M059J (cell line): ENCODE results near the gene CCDC178. TPM values are rescaled to one million over a fixed set of nuclear protein-coding genes. Genes with fewer than 3 reads are reported as not detected.

Source experiments
- DNase-seq: peaks from one replicate; pipeline ENCODE4 v3.0.0-alpha.2; 2012; ENCODE audit warnings: low read depth
- total RNA-seq: library from RNA; depleted of rRNA; stranded (reverse); fragments of >200 nt; shearing (Covaris generic); gene quantifications from 2 replicates; pipeline ENCODE4 v1.2.3, GENCODE V29; 2014

The CCDC178 gene
- total RNA-seq, 1 experiment from 2014 or later, result not detected

GRCh38 chr18:33132657-33133056 is 307.9 kb downstream of the CCDC178 start:
- DNase-seq, result no peak

GRCh38 chr18:33128581-33128980 is 311.9 kb downstream of the CCDC178 start:
- DNase-seq, result no peak

GRCh38 chr18:33123862-33124518 is 316.5 kb downstream of the CCDC178 start:
- DNase-seq, result no peak

DNA sequence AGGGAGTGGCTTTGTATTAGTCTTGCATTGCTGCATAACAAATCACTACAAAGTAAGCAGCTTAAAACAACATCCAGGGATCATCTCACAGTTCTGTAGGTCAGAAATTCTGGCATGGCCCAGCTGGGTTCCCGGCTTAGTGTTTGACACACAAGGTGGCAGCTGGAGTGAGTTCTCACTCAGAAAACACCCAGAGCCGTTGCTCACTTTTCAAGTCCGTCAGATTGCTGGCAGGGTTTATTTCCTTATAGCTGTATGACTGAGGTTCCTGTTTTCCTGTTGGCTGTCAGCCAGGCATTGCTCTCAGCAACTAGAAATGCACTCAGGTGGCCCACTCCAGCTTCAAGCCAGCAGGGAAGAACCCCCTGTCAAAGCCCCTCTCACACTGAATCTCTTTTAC is 324.1 kb downstream of the CCDC178 start:
- no peak for DNase-seq

- DNase-seq, result no peak
Observed at GRCh38 chr18:33115917-33116316, 324.6 kb downstream of the CCDC178 start.

GRCh38 chr18:33115476-33115875 is 325.0 kb downstream of the CCDC178 start:
- no peak for DNase-seq

- DNase-seq, result no peak
Observed at GRCh38 chr18:33114749-33115148, 325.8 kb downstream of the CCDC178 start.

GRCh38 chr18:33113416-33113815 is 327.1 kb downstream of the CCDC178 start:
- DNase-seq, result no peak

GRCh38 chr18:33107511-33107910 is 333.0 kb downstream of the CCDC178 start:
- no peak for DNase-seq

- no peak for DNase-seq
Observed at GRCh38 chr18:33101316-33101715, 339.2 kb downstream of the CCDC178 start.

GRCh38 chr18:33099626-33100025 is 340.9 kb downstream of the CCDC178 start:
- DNase-seq, result no peak

- DNase-seq, result no peak
Observed at GRCh38 chr18:33097126-33097525, 343.4 kb downstream of the CCDC178 start.

GRCh38 chr18:33090461-33090860 is 350.1 kb downstream of the CCDC178 start:
- DNase-seq, result no peak

DNA sequence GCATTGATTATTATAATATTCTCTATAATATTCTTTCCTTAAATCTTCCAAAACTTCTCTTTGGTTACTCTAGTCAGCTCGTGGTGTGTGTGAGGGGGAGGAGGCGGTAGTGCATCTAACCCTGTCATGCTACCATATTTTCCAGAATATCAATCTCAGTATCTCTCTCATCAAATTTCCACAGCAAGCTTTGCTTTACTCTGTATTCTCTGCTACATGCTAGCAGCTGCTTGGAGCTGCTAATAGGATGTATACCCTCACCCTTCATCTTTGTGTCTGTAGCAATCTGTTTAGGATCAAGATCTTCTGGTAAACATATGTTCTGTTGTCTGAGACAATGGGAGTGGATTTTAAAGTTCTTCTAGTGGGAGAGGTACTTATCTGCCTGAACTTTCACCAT is 363.9 kb downstream of the CCDC178 start:
- DNase-seq, result no peak

- no peak for DNase-seq
Observed at GRCh38 chr18:33074125-33074524, 366.4 kb downstream of the CCDC178 start.

DNA sequence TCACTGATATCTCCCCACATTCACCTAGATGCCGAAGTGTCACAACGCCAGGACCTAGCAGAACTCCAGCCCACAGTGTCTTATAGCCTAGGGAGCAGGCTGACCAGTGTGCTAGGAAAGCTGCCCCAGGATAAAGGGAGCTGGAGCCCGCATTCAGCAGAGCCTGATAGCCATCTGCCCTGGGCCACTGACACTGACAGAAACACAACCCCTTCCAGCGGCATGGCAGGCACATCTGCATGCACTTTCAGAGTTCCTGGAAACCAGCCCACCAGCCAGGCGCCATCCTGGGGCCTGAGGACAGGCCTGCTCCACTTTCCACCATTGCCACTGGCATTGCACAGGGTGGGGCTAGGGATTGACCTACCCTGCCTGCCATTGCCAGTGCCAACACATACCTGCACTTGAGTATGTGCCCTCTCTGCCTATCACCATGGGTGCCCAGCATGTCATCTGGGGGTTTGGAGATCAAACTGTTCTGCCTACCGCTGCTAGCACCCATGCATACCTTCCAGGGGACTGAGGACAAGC is 377.6 kb downstream of the CCDC178 start:
- no peak for DNase-seq

- DNase-seq, result no peak
Observed at GRCh38 chr18:33052886-33053285, 387.6 kb downstream of the CCDC178 start.

DNA sequence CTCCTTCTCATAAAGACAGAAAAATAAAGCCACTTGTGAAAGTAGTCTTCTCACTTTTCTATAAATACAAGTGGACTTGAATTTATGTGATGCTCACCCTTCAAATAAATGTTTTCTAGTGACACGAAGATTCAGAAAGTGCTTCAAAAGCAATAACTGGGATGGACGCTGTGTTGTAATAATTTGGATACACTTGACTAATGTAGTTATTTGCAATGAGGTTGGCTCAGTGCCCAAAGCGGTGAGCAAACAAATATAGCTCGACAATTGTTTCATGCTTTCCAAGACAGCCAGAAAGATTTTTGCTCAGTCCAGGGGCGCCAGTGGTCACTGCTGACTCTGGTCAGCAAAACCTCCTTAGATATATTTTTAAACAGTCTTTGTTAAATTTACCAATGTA is 389.1 kb downstream of the CCDC178 start:
- no peak for DNase-seq

DNA sequence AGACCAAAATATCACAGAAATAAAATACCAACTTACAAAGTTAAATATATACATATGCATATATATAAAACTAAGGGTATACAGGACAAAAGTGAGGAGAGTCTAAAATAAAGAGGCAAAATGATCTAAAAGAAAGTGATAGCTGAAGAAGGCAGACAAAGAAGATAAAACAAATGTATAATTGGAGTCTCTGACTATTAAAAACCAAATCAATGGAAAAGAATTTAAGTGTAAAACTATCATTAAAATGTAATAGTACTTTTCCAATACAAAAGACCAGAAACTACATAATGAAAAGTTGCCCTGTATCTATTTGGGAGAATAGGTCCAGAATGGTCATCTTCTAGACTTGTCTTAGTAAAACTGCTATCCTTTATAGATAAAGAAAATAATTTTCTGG is 400.3 kb downstream of the CCDC178 start:
- DNase-seq, result no peak

- no peak for DNase-seq
Observed at GRCh38 chr18:33034945-33035344, 405.6 kb downstream of the CCDC178 start.

DNA sequence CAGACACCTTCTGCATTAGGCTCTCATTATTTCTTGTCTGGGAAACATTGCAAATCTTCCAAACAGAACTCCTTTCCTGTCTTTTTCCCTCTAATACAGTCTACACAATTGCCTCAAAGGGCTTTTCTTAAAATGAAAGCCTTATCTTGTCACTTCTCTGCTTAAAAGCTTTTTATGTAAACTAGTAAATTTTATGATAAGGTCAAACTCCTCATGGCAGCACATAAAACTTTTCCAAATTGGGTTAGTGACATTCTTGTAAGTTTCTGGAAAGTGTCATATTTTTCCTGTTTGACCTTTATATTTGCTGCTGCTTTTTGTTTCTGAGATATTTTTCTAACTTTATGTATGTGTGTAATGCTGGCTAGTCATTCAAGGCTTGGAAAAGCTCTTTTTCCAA is 406.3 kb downstream of the CCDC178 start:
- no peak for DNase-seq

DNA sequence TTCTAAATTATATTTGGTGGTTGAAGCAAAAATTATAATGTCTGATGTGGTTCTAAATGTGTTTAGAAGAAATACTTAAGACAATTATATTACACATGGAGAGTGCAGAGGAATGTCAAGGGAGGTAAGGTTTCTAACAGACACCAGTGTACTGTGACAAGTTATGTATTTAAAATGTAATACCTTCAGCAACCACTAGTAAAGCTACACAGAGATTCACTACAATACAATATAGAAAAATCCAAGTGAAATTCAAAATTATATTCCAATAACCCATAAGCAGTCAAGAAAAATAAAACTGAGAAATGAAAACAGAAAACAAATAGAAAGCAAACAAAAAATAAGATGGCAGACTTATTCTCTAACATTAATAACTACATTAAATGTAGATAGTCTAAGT is 418.2 kb downstream of the CCDC178 start:
- no peak for DNase-seq

GRCh38 chr18:33020877-33021276 is 419.6 kb downstream of the CCDC178 start:
- DNase-seq, result no peak
